ENCODE data around the gene PITPNC1. TPM values are rescaled to one million over a fixed set of nuclear protein-coding genes. Genes with fewer than 3 reads are reported as not detected.

PITPNC1 gene
- polyA plus RNA-seq, 1 experiment: 9.1 TPM

DNA sequence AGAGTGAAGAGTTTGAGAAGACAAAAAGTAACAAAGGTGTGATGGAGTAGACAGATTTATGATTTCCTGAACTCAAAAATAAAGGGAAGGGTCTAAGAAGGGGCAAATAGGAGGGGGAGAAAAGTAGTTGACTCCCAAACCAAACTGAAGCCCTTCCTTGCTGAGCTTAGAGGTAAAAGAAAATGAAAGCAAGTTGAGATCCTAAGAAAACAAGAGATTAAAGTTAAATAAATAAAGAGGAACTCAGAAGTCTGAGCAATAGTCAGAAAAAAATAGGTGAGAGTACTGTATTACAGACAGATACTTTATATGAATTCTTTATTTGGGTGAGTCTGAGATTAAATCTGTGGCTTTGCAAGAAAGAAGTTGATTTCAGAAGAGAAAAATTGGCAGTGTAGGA is 7.4 kb upstream of the PITPNC1 start:
- CTCF ChIA-PET: interaction anchor here (0.9 to 1.5 kb wide), 3 partner anchors 9 to 320 kb away, joined by 3 to 4 read pairs (median 4); no protein-coding TSS in a partner anchor
- TF ChIP-seq, protein P1, sequence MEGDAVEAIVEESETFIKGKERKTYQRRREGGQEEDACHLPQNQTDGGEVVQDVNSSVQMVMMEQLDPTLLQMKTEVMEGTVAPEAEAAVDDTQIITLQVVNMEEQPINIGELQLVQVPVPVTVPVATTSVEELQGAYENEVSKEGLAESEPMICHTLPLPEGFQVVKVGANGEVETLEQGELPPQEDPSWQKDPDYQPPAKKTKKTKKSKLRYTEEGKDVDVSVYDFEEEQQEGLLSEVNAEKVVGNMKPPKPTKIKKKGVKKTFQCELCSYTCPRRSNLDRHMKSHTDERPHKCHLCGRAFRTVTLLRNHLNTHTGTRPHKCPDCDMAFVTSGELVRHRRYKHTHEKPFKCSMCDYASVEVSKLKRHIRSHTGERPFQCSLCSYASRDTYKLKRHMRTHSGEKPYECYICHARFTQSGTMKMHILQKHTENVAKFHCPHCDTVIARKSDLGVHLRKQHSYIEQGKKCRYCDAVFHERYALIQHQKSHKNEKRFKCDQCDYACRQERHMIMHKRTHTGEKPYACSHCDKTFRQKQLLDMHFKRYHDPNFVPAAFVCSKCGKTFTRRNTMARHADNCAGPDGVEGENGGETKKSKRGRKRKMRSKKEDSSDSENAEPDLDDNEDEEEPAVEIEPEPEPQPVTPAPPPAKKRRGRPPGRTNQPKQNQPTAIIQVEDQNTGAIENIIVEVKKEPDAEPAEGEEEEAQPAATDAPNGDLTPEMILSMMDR (IDR thresholded peaks at IDR 0.05; ENCODE audit: low read depth, low read length): no peak
- H3K4me3 ChIP-seq (ENCODE audit: low read depth, low read length): no peak overlapping the region
- H3K9me3 ChIP-seq (ENCODE audit: control insufficient read depth, insufficient read depth, low read length): no peaks in the 10 kb centered on the region; the same call in 1 of the 2 replicates
- POLR2A ChIA-PET: no interaction called here
- H3K27ac ChIP-seq (ENCODE audit: low read depth, low read length): no peak overlapping the region
- DNase-seq (ENCODE audit: low read depth, low spot score): no peak
- H3K27me3 ChIP-seq (ENCODE audit: control insufficient read depth, insufficient read depth, low read length): no peaks in the 10 kb centered on the region

- POLR2A ChIA-PET: interaction anchor here (0.7 kb wide), 1 partner anchor 235 kb away, joined by 4 read pairs; no protein-coding TSS in a partner anchor
Observed at GRCh38 chr17:67372751-67373150, 4.3 kb upstream of the PITPNC1 start.

DNA sequence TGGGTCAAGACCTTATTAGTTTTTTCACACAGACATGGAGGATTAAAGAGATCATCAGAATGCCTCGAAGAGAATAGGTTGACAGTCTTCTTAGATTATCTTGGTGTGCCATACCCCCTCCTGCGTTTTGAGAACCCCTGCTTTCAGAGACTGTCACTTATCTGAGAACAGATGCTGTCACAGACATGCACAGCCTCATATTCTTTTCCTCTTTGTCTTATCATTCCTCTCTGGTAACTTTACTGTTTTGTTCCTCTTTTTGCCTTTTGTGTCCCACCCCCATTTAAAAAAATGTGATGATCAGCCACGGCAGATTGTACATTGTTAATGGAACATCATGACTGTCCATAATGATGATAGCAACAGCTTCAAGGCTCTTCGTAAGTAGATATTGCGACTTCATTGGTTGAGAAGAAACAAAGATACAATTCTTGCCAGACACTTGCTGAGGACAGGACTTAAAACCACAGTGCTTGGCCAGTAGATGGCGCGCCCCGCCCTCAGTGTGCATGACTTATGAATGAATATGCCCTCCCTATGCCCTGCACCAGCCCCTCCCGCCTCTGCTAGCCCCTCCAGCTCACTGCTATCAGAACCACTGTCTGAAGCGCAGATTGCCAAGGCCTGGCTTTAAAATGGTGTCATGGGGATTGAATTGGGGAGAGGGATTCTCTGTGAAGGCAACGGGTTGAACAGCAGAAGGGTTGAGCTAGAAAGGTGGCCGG is 2.6 kb upstream of the PITPNC1 start:
- H3K27ac ChIP-seq (ENCODE audit: low read depth, low read length): no peak overlapping the region
- POLR2A ChIA-PET: no interaction called here
- H3K9me3 ChIP-seq (ENCODE audit: control insufficient read depth, insufficient read depth, low read length): no peaks in the 10 kb centered on the region; the same call in 1 of the 2 replicates
- DNase-seq (ENCODE audit: low read depth, low spot score): peak; percentile 63
- H3K4me3 ChIP-seq (ENCODE audit: low read depth, low read length): no peak overlapping the region
- TF ChIP-seq, protein P1 (IDR thresholded peaks at IDR 0.05; ENCODE audit: low read depth, low read length): peak; percentile 89
- no peaks in the 10 kb centered on the region for H3K27me3 ChIP-seq (ENCODE audit: control insufficient read depth, insufficient read depth, low read length)
- CTCF ChIA-PET: interaction anchor here (0.6 to 7.6 kb wide), 40 partner anchors 8 to 429 kb away, joined by 3 to 126 read pairs (median 4); partner anchors contain the start of genes NOL11 and PSMD12

More at GRCh38 chr17:67372751-67373150, 4.3 kb upstream of the PITPNC1 start:
- no peak for DNase-seq (ENCODE audit: low read depth, low spot score)
- TF ChIP-seq, protein P1 (IDR thresholded peaks at IDR 0.05; ENCODE audit: low read depth, low read length): no peak
- Histone ChIP-seq H3K27me3 (ENCODE audit: control insufficient read depth, insufficient read depth, low read length) (no peaks in the 10 kb centered on the region), H3K9me3 (ENCODE audit: control insufficient read depth, insufficient read depth, low read length) (no peaks in the 10 kb centered on the region; the same call in 1 of the 2 replicates), H3K4me3 (ENCODE audit: low read depth, low read length) (no peak overlapping the region), H3K27ac (ENCODE audit: low read depth, low read length) (no peak overlapping the region)
- CTCF ChIA-PET: interaction anchor here (1.2 to 7.6 kb wide), 8 partner anchors 103 to 322 kb away, joined by 3 to 126 read pairs (median 10); no protein-coding TSS in a partner anchor

DNA sequence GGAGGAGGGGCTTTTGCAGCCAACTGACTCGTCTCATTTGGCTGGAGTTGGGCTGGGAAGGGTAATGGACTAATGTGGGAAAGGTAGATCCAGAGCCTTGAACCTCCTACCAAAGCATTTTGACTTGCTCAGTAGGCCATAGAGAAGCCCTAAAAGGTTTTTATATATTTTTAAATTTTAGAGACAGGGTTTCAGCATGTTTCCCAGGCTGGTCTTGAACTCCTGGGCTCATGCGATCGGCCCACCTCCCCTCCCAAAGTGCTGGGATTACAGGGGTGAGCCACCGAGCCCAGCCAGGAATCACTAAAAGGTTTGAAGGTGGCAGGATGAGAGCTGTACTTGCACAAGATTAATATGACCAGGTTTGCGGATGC is 2.0 kb upstream of the PITPNC1 start:
- no peak for DNase-seq (ENCODE audit: low read depth, low spot score)
- POLR2A ChIA-PET: no interaction called here
- Histone ChIP-seq H3K4me3 (ENCODE audit: low read depth, low read length) (no peak overlapping the region), H3K27me3 (ENCODE audit: control insufficient read depth, insufficient read depth, low read length) (no peaks in the 10 kb centered on the region), H3K9me3 (ENCODE audit: control insufficient read depth, insufficient read depth, low read length) (no peaks in the 10 kb centered on the region; the same call in 1 of the 2 replicates), H3K27ac (ENCODE audit: low read depth, low read length) (no peak overlapping the region)
- CTCF ChIA-PET: interaction anchor here (0.6 to 7.6 kb wide), 32 partner anchors 8 to 428 kb away, joined by 3 to 126 read pairs (median 4); partner anchors contain the start of genes NOL11 and PSMD12
- TF ChIP-seq, protein P1 (IDR thresholded peaks at IDR 0.05; ENCODE audit: low read depth, low read length): no peak

- POLR2A ChIA-PET: interaction anchor here (0.6 kb wide), 2 partner anchors 10 to 450 kb away, joined by 3 to 5 read pairs; no protein-coding TSS in a partner anchor
- CTCF ChIA-PET: interaction anchor here (0.6 to 7.6 kb wide), 30 partner anchors 9 to 661 kb away, joined by 3 to 126 read pairs (median 4); partner anchors contain the start of genes NOL11 and PSMD12
- Histone ChIP-seq H3K4me3 (ENCODE audit: low read depth, low read length) (no peak overlapping the region), H3K9me3 (ENCODE audit: control insufficient read depth, insufficient read depth, low read length) (no peaks in the 10 kb centered on the region; the same call in 1 of the 2 replicates), H3K27me3 (ENCODE audit: control insufficient read depth, insufficient read depth, low read length) (no peaks in the 10 kb centered on the region), H3K27ac (ENCODE audit: low read depth, low read length) (no peak overlapping the region)
- TF ChIP-seq, protein P1 (IDR thresholded peaks at IDR 0.05; ENCODE audit: low read depth, low read length): no peak
- no peak for DNase-seq (ENCODE audit: low read depth, low spot score)
Observed at GRCh38 chr17:67375716-67376115, 1.4 kb upstream of the PITPNC1 start.
